ENCODE measurements around the gene TIMP2. TPM values are rescaled to one million over a fixed set of nuclear protein-coding genes. Genes with fewer than 3 reads are reported as not detected.
"Not testable (repeated sequence)": the region's sequence is repeated elsewhere in the genome, so short reads cannot be mapped to it uniquely, and the experiment has no call there.

TIMP2 gene
- total and polyA plus RNA-seq, 4 donors, result 8.9 to 37.6 (median 10.1) TPM

GRCh38 chr17:78868391-78868790 is 56.8 kb downstream of the TIMP2 start:
- no peaks in the 10 kb centered on the region for H3K36me3 ChIP-seq (ENCODE audit: control insufficient read depth in 4 of 4, insufficient read depth in 3 of 4, low read depth in 1 of 4, low read length in 3 of 4)
- H3K27ac ChIP-seq (ENCODE audit: low read depth in 1 of 2, low read length in 2 of 2), result no peak overlapping the region
- no peaks in the 10 kb centered on the region for H3K27me3 ChIP-seq (ENCODE audit: control insufficient read depth in 4 of 4, insufficient read depth in 4 of 4, low read length in 3 of 4)
- H3K4me3 ChIP-seq (ENCODE audit: low read depth in 1 of 3, low read length in 3 of 3), result no peak overlapping the region
- H3K9ac ChIP-seq (ENCODE audit: low read depth in 1 of 2, low read length in 2 of 2), result no peak overlapping the region
- TF ChIP-seq FOXA1 (IDR thresholded peaks at IDR 0.05) (no peak), REST (IDR thresholded peaks at IDR 0.05) (no peak), GABPA (IDR thresholded peaks at IDR 0.05 in 1 of 2, conservative IDR thresholded peaks at IDR 0.05 in 1 of 2) (no peak), RAD21 (IDR thresholded peaks at IDR 0.05) (no peak), RXRA (IDR thresholded peaks at IDR 0.05) (no peak)
- WGBS, result 79% methylated on average over 7 of the region's 7 CpGs
- no peak for DNase-seq (ENCODE audit: low spot score)
- no peaks in the 10 kb centered on the region for H3K9me3 ChIP-seq (ENCODE audit: control insufficient read depth in 4 of 4, low read length in 3 of 4)
- H3K4me1 ChIP-seq (ENCODE audit: control insufficient read depth in 4 of 4, insufficient read depth in 4 of 4, low read length in 3 of 4), result peaks cover 0 to 4% (median 1%) of the 10 kb centered on the region in 4 donors

- not testable (repeated sequence) for H3K4me1 ChIP-seq (ENCODE audit: control insufficient read depth in 4 of 4, insufficient read depth in 4 of 4, low read length in 3 of 4); H3K27ac ChIP-seq (ENCODE audit: low read depth in 1 of 2, low read length in 2 of 2); H3K36me3 ChIP-seq (ENCODE audit: control insufficient read depth in 4 of 4, insufficient read depth in 3 of 4, low read depth in 1 of 4, low read length in 3 of 4)
These were observed 58.1 kb downstream of the TIMP2 start for GRCh38 chr17:78867046-78867445.

GRCh38 chr17:78865682-78866390 is 59.4 kb downstream of the TIMP2 start:
- no peak overlapping the region for H3K4me3 ChIP-seq (ENCODE audit: low read depth in 1 of 3, low read length in 3 of 3)
- TF ChIP-seq ZBTB33 (IDR thresholded peaks at IDR 0.05) (no peak), NR2F2 (IDR thresholded peaks at IDR 0.05) (peak; percentile 43), REST (IDR thresholded peaks at IDR 0.05) (no peak), YY1 (IDR thresholded peaks at IDR 0.05) (peak; percentile 53), FOXA1 (IDR thresholded peaks at IDR 0.05) (no peak), JUND (IDR thresholded peaks at IDR 0.05) (peak; percentile 14 to 38), CTCF (IDR thresholded peaks at IDR 0.05; ENCODE audit: low read depth, low read length, missing input control) (peak; percentile 97), RXRA (IDR thresholded peaks at IDR 0.05) (peak; percentile 51 to 58), HNF4A (conservative IDR thresholded peaks at IDR 0.05) (peak; percentile 53 to 55), EGR1 (IDR thresholded peaks at IDR 0.05; ENCODE audit: low read depth in 2 of 2) (no peak), TAF1 (conservative IDR thresholded peaks at IDR 0.05) (no peak), ATF3 (IDR thresholded peaks at IDR 0.05) (no peak), GABPA (IDR thresholded peaks at IDR 0.05 in 1 of 2, conservative IDR thresholded peaks at IDR 0.05 in 1 of 2) (no peak), RAD21 (IDR thresholded peaks at IDR 0.05) (peak; percentile 91 to 93), HNF4G (IDR thresholded peaks at IDR 0.05) (no peak), FOXA2 (IDR thresholded peaks at IDR 0.05) (no peak)

More at GRCh38 chr17:78867046-78867445, 58.1 kb downstream of the TIMP2 start:
- H3K9me3 ChIP-seq (ENCODE audit: control insufficient read depth in 4 of 4, low read length in 3 of 4); H3K9ac ChIP-seq (ENCODE audit: low read depth in 1 of 2, low read length in 2 of 2); H3K27me3 ChIP-seq (ENCODE audit: control insufficient read depth in 4 of 4, insufficient read depth in 4 of 4, low read length in 3 of 4); H3K4me3 ChIP-seq (ENCODE audit: low read depth in 1 of 3, low read length in 3 of 3); DNase-seq (ENCODE audit: low spot score): not testable (repeated sequence)
- WGBS, result 86% methylated on average over 3 of the region's 3 CpGs

More at GRCh38 chr17:78865682-78866390, 59.4 kb downstream of the TIMP2 start:
- peaks cover 0 to 4% (median 1%) of the 10 kb centered on the region in 4 donors for H3K4me1 ChIP-seq (ENCODE audit: control insufficient read depth in 4 of 4, insufficient read depth in 4 of 4, low read length in 3 of 4)
- peak; percentile 80 for DNase-seq (ENCODE audit: low spot score)
- no peaks in the 10 kb centered on the region for H3K9me3 ChIP-seq (ENCODE audit: control insufficient read depth in 4 of 4, low read length in 3 of 4)
- H3K27ac ChIP-seq (ENCODE audit: low read depth in 1 of 2, low read length in 2 of 2), result no peak overlapping the region
- H3K9ac ChIP-seq (ENCODE audit: low read depth in 1 of 2, low read length in 2 of 2), result no peak overlapping the region
- no peaks in the 10 kb centered on the region for H3K27me3 ChIP-seq (ENCODE audit: control insufficient read depth in 4 of 4, insufficient read depth in 4 of 4, low read length in 3 of 4)
- H3K36me3 ChIP-seq (ENCODE audit: control insufficient read depth in 4 of 4, insufficient read depth in 3 of 4, low read depth in 1 of 4, low read length in 3 of 4), result no peaks in the 10 kb centered on the region
- 19% methylated on average over 19 of the region's 19 CpGs for WGBS
